PC-3 (cell line): ENCODE results near the gene GALNT18. TPM values are rescaled to one million over a fixed set of nuclear protein-coding genes. Genes with fewer than 3 reads are reported as not detected.

Source experiments
- ATAC-seq: fragments of 200-7000 bp; cut with Tn5 transposase; 2 replicates; pipeline ENCODE4 v1.9.1; 2020; ENCODE audit warnings: mild to moderate bottlenecking, moderate library complexity
- BruUV-seq: library from RNA; stranded (reverse); fragments of 400-500 nt; replicated peaks from 2 replicates; lab custom pipeline; 2021; lab: Mats Ljungman, UMichigan
- CTCF ChIA-PET: fragments of 300-600 bp; sonication (Branson Sonifier 250); formaldehyde crosslinking; loops from one replicate; lab custom pipeline; 2022; ENCODE audit warnings: antibody characterized with exemption; lab: Charles Lee
- POLR2A ChIA-PET: fragments of 300-600 bp; sonication (Branson Sonifier 250); formaldehyde crosslinking; loops from one replicate; lab custom pipeline; 2022; ENCODE audit warnings: antibody characterized with exemption; ENCODE audit not compliant: unreplicated experiment; lab: Charles Lee
- DNase-seq: peaks from one replicate; pipeline ENCODE4 v3.0.0-alpha.2; 2015
- H2AFZ ChIP-seq: fragments of 300-600 bp; sonication (generic); 2 replicates; pipeline ENCODE4 v1.6.0; 2016; ENCODE audit warnings: antibody characterized with exemption, low read length
- H3F3A ChIP-seq: fragments of 300-600 bp; sonication (generic); one replicate; pipeline ENCODE4 v1.6.0; 2017; ENCODE audit warnings: antibody characterized with exemption, low read length, control low read depth, mild to moderate bottlenecking; ENCODE audit not compliant: unreplicated experiment
- H3K27ac ChIP-seq: fragments of 300-600 bp; sonication (generic); 2 replicates; pipeline ENCODE4 v1.5.1; 2016; ENCODE audit warnings: mild to moderate bottlenecking, low read length
- H3K27me3 ChIP-seq: fragments of 300-600 bp; sonication (generic); 2 replicates; pipeline ENCODE4 v1.6.1; 2016; ENCODE audit warnings: low read length, mixed read lengths
- H3K36me3 ChIP-seq: fragments of 300-600 bp; sonication (generic); 2 replicates; pipeline ENCODE4 v1.6.1; 2016; ENCODE audit warnings: low read depth, mixed run types, low read length, mixed read lengths
- H3K4me1 ChIP-seq: fragments of 300-600 bp; sonication (generic); 2 replicates; pipeline ENCODE4 v1.5.1; 2016; ENCODE audit warnings: low read length; ENCODE audit not compliant: insufficient read depth
- H3K4me2 ChIP-seq: fragments of 300-600 bp; sonication (generic); 2 replicates; pipeline ENCODE4 v1.6.0; 2016; ENCODE audit warnings: low read length
- H3K4me3 ChIP-seq: fragments of 300-600 bp; sonication (generic); 2 replicates; pipeline ENCODE4 v1.5.1; 2016; ENCODE audit warnings: mild to moderate bottlenecking, low read length, mixed read lengths
- H3K79me2 ChIP-seq: fragments of 300-600 bp; sonication (generic); 2 replicates; pipeline ENCODE4 v1.6.1; 2017; ENCODE audit warnings: low read length, mixed read lengths
- H3K9ac ChIP-seq: fragments of 300-600 bp; sonication (generic); 2 replicates; pipeline ENCODE4 v1.6.0; 2016; ENCODE audit warnings: mild to moderate bottlenecking, low read length
- H3K9me2 ChIP-seq: fragments of 300-600 bp; sonication (generic); replicated peaks from 2 replicates; pipeline ENCODE4 v1.6.1; 2016; ENCODE audit warnings: mixed run types, low read length, mixed read lengths
- H3K9me3 ChIP-seq: fragments of 300-600 bp; sonication (generic); 2 replicates; pipeline ENCODE4 v1.6.1; 2016; ENCODE audit warnings: low read length, mixed read lengths
- H4K20me1 ChIP-seq: fragments of 300-600 bp; sonication (generic); 2 replicates; pipeline ENCODE4 v1.6.1; 2016; ENCODE audit warnings: low read length, mixed read lengths
- CTCF ChIP-seq: fragments of 300-600 bp; sonication (generic); conservative IDR thresholded peaks from 2 replicates; pipeline ENCODE4 v1.5.1; 2017; ENCODE audit warnings: antibody characterized with exemption, low read depth, mild to moderate bottlenecking, low read length
- EZH2 ChIP-seq: fragments of 300-600 bp; sonication (generic); IDR thresholded peaks from one replicate; pipeline ENCODE4 v1.6.1; 2017; ENCODE audit warnings: antibody characterized with exemption, mild to moderate bottlenecking, low read length; ENCODE audit not compliant: unreplicated experiment
- EZH2phosphoT487 ChIP-seq: fragments of 300-600 bp; sonication (generic); IDR thresholded peaks from 2 replicates; pipeline ENCODE4 v1.6.1; 2018; ENCODE audit warnings: mild to moderate bottlenecking, antibody characterized with exemption, low read length, borderline replicate concordance
- intact Hi-C: fragments of 100-400 bp; cut with micrococcal nuclease; formaldehyde crosslinking; loops from 2 replicates; pipeline ENCODE4 v1.9.0; 2023
- total RNA-seq: library from RNA; depleted of rRNA; stranded (reverse); fragments of >200 nt; gene quantifications from 2 replicates; pipeline ENCODE4 v1.2.3, GENCODE V29; 2014

GALNT18 gene
- total RNA-seq, 1 experiment from 2014 or later: 34.5 TPM

- BruUV-seq: no TSS peak
- H3K79me2 ChIP-seq: no peaks in the 10 kb centered on the region
- DNase-seq (no peak), ATAC-seq (no peak)
- H3K9me3 ChIP-seq: no peaks in the 10 kb centered on the region
- TF ChIP-seq CTCF (no peak), EZH2 (no peak), EZH2phosphoT487 (no peak)
- H3K4me3 ChIP-seq: no peak overlapping the region
- no peaks in the 10 kb centered on the region for H3K4me1 ChIP-seq
- no peak overlapping the region for H3K4me2 ChIP-seq
- H3K36me3 ChIP-seq: no peaks in the 10 kb centered on the region
- no peak overlapping the region for H2AFZ ChIP-seq
- intact Hi-C loops: no loop called here
- H3F3A ChIP-seq: no peaks in the 10 kb centered on the region
- H4K20me1 ChIP-seq: no peaks in the 10 kb centered on the region
- H3K9me2 ChIP-seq: no peaks in the 10 kb centered on the region
- H3K27me3 ChIP-seq: no peaks in the 10 kb centered on the region
- H3K9ac ChIP-seq: no peak overlapping the region
- CTCF ChIA-PET: no interaction called here
- H3K27ac ChIP-seq: no peak overlapping the region
- POLR2A ChIA-PET: no interaction called here
These were observed 319.2 kb downstream of the GALNT18 start for GRCh38 chr11:11302565-11302964.

- intact Hi-C loops: no loop called here
- H3K4me2 ChIP-seq: no peak overlapping the region
- no peaks in the 10 kb centered on the region for H3K9me3 ChIP-seq
- H3K4me3 ChIP-seq: no peak overlapping the region
- no TSS peak for BruUV-seq
- TF ChIP-seq CTCF (no peak), EZH2phosphoT487 (no peak), EZH2 (no peak)
- H3K36me3 ChIP-seq: no peaks in the 10 kb centered on the region
- H3K9me2 ChIP-seq: no peaks in the 10 kb centered on the region
- no peak for DNase-seq
- H3K79me2 ChIP-seq: no peaks in the 10 kb centered on the region
- ATAC-seq: no peak
- no peaks in the 10 kb centered on the region for H3F3A ChIP-seq
- no peaks in the 10 kb centered on the region for H4K20me1 ChIP-seq
- H3K9ac ChIP-seq: no peak overlapping the region
- no peaks in the 10 kb centered on the region for H3K27me3 ChIP-seq
- no peak overlapping the region for H3K27ac ChIP-seq
- H2AFZ ChIP-seq: no peak overlapping the region
- POLR2A ChIA-PET: no interaction called here
- CTCF ChIA-PET: no interaction called here
- H3K4me1 ChIP-seq: no peaks in the 10 kb centered on the region
These were observed 320.6 kb downstream of the GALNT18 start for GRCh38 chr11:11301212-11301611.

GRCh38 chr11:11297578-11297977 is 324.2 kb downstream of the GALNT18 start:
- no TSS peak for BruUV-seq
- no peak overlapping the region for H3K4me2 ChIP-seq
- ChIA-PET CTCF (no interaction called here), POLR2A (no interaction called here)
- intact Hi-C loops: no loop called here
- no peaks in the 10 kb centered on the region for H3K79me2 ChIP-seq
- no peaks in the 10 kb centered on the region for H3F3A ChIP-seq
- H3K4me1 ChIP-seq: no peaks in the 10 kb centered on the region
- no peaks in the 10 kb centered on the region for H3K9me3 ChIP-seq
- DNase-seq (no peak), ATAC-seq (no peak)
- no peaks in the 10 kb centered on the region for H3K9me2 ChIP-seq
- no peak overlapping the region for H3K27ac ChIP-seq
- TF ChIP-seq CTCF (no peak), EZH2 (no peak), EZH2phosphoT487 (no peak)
- no peak overlapping the region for H3K4me3 ChIP-seq
- H3K9ac ChIP-seq: no peak overlapping the region
- H3K36me3 ChIP-seq: no peaks in the 10 kb centered on the region
- no peaks in the 10 kb centered on the region for H4K20me1 ChIP-seq
- H2AFZ ChIP-seq: no peak overlapping the region
- no peaks in the 10 kb centered on the region for H3K27me3 ChIP-seq
